DOHH2 (cell line): ENCODE results near the gene TPMT.

Source experiments
- H3F3A ChIP-seq: fragments of 200-600 bp; sonication (generic), shearing (Covaris generic); 2 replicates; pipeline ENCODE4 v1.6.0; 2016; ENCODE audit warnings: antibody characterized with exemption, mild to moderate bottlenecking; ENCODE audit not compliant: control insufficient read depth, insufficient read depth
- H3K27ac ChIP-seq: fragments of 200-600 bp; sonication (generic); 2 replicates; pipeline ENCODE4 v1.5.1; 2014; ENCODE audit warnings: low read depth, mild to moderate bottlenecking, low read length, moderate library complexity
- H3K27me3 ChIP-seq: fragments of 200-600 bp; sonication (generic); 2 replicates; pipeline ENCODE4 v1.6.1; 2014; ENCODE audit warnings: mild to moderate bottlenecking, low read length, mixed read lengths; ENCODE audit not compliant: control insufficient read depth
- H3K36me3 ChIP-seq: fragments of 200-600 bp; sonication (generic); 2 replicates; pipeline ENCODE4 v1.6.1; 2014; ENCODE audit warnings: mild to moderate bottlenecking, low read length, moderate library complexity, mixed read lengths; ENCODE audit not compliant: control insufficient read depth
- H3K4me1 ChIP-seq: fragments of 200-600 bp; sonication (generic); 2 replicates; pipeline ENCODE4 v1.6.1; 2014; ENCODE audit warnings: mild to moderate bottlenecking, low read length, mixed read lengths; ENCODE audit not compliant: control insufficient read depth
- H3K4me2 ChIP-seq: fragments of 200-600 bp; sonication (generic); 2 replicates; pipeline ENCODE4 v1.6.0; 2014; ENCODE audit warnings: mild to moderate bottlenecking, low read length, moderate library complexity
- H3K4me3 ChIP-seq: fragments of 200-600 bp; sonication (generic); 2 replicates; pipeline ENCODE4 v1.5.1; 2014; ENCODE audit warnings: mild to moderate bottlenecking, low read length, mixed read lengths
- H3K79me2 ChIP-seq: fragments of 200-600 bp; sonication (generic); 2 replicates; pipeline ENCODE4 v1.6.1; 2014; ENCODE audit warnings: mild to moderate bottlenecking, low read length, mixed read lengths; ENCODE audit not compliant: control insufficient read depth
- H3K9me2 ChIP-seq: fragments of 200-600 bp; sonication (generic); replicated peaks from 2 replicates; pipeline ENCODE4 v1.6.1; 2014; ENCODE audit warnings: mild to moderate bottlenecking, low read length, mixed read lengths; ENCODE audit not compliant: control insufficient read depth
- H3K9me3 ChIP-seq: fragments of 200-600 bp; sonication (generic); 2 replicates; pipeline ENCODE4 v1.6.1; 2014; ENCODE audit warnings: antibody characterized with exemption, low read length, mixed read lengths; ENCODE audit not compliant: control insufficient read depth, insufficient read depth
- H4K20me1 ChIP-seq: fragments of 200-600 bp; sonication (generic); 2 replicates; pipeline ENCODE4 v1.6.0; 2014; ENCODE audit warnings: low read depth, mild to moderate bottlenecking, antibody characterized with exemption, low read length, moderate library complexity; ENCODE audit not compliant: control insufficient read depth, insufficient read depth
- EZH2phosphoT487 ChIP-seq: fragments of 200-600 bp; sonication (generic); IDR thresholded peaks from 2 replicates; pipeline ENCODE4 v1.6.1; 2017; ENCODE audit warnings: borderline replicate concordance, mild to moderate bottlenecking, antibody characterized with exemption, low read length, moderate library complexity, mixed read lengths
- TF ChIP-seq, protein P1 (sequence below): fragments of 200-600 bp; sonication (generic); IDR thresholded peaks from one replicate; pipeline ENCODE4 v1.5.1; 2014; ENCODE audit warnings: antibody characterized with exemption, mild to moderate bottlenecking, low read depth, low read length; ENCODE audit not compliant: poor library complexity, severe bottlenecking

The TPMT gene

DNA sequence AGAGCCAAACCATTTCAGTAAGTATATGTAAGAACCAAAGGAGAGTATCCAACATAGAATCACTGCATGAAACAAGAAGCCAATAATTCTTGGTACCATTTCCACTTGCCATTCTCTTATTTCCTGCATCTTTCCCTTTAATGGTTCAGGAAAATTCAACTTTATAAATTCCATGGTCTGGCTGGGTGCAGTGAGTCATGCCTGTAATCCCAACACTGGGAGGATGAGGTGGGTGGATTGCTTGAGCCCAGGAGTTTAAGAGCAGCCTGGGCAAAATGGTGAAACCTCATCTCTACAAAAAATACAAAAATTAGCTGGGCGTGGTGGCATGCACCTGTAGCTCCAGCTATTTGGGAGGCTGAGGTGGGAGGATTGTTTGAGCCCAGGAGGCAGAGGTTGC, 53.6 kb downstream of the TPMT start:
- H3K4me2 ChIP-seq = no peak overlapping the region
- no peaks in the 10 kb centered on the region for H4K20me1 ChIP-seq
- TF ChIP-seq EZH2phosphoT487 = no peak
- TF ChIP-seq, protein P1, sequence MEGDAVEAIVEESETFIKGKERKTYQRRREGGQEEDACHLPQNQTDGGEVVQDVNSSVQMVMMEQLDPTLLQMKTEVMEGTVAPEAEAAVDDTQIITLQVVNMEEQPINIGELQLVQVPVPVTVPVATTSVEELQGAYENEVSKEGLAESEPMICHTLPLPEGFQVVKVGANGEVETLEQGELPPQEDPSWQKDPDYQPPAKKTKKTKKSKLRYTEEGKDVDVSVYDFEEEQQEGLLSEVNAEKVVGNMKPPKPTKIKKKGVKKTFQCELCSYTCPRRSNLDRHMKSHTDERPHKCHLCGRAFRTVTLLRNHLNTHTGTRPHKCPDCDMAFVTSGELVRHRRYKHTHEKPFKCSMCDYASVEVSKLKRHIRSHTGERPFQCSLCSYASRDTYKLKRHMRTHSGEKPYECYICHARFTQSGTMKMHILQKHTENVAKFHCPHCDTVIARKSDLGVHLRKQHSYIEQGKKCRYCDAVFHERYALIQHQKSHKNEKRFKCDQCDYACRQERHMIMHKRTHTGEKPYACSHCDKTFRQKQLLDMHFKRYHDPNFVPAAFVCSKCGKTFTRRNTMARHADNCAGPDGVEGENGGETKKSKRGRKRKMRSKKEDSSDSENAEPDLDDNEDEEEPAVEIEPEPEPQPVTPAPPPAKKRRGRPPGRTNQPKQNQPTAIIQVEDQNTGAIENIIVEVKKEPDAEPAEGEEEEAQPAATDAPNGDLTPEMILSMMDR = no peak
- H3K79me2 ChIP-seq = no peaks in the 10 kb centered on the region
- no peak overlapping the region for H3K27ac ChIP-seq
- no peaks in the 10 kb centered on the region for H3K36me3 ChIP-seq
- H3K4me1 ChIP-seq = no peaks in the 10 kb centered on the region
- no peaks in the 10 kb centered on the region for H3K9me3 ChIP-seq
- no peaks in the 10 kb centered on the region; the same call in 1 of the 2 replicates for H3K9me2 ChIP-seq
- no peaks in the 10 kb centered on the region for H3F3A ChIP-seq
- H3K4me3 ChIP-seq = no peak overlapping the region
- no peaks in the 10 kb centered on the region for H3K27me3 ChIP-seq

DNA sequence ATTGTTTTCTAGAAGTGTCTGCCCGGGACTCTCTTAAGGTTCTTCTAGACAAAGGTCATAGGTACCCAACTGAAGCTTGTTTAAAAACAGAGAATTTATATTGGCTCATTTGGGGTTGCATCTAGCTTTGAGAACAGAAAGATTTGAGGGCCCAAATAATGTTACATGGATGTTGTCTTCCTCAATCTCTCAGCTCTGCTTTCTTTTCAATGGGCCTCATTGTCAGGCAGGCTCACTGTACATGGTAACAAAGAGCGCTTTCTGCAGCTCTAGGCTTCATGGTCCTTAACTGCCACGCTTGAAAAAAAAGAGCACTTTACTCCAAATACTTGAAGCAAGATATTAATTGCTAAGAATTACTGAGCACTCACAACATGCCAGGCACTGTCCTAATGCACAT, 54.6 kb downstream of the TPMT start:
- H3K36me3 ChIP-seq = no peaks in the 10 kb centered on the region
- no peak overlapping the region for H3K27ac ChIP-seq
- no peaks in the 10 kb centered on the region for H4K20me1 ChIP-seq
- no peak overlapping the region for H3K4me2 ChIP-seq
- H3K4me1 ChIP-seq = no peaks in the 10 kb centered on the region
- no peaks in the 10 kb centered on the region for H3F3A ChIP-seq
- TF ChIP-seq, protein P1 = no peak
- no peak for TF ChIP-seq EZH2phosphoT487
- no peaks in the 10 kb centered on the region for H3K27me3 ChIP-seq
- H3K79me2 ChIP-seq = no peaks in the 10 kb centered on the region
- H3K4me3 ChIP-seq = no peak overlapping the region
- no peaks in the 10 kb centered on the region; the same call in 1 of the 2 replicates for H3K9me2 ChIP-seq
- no peaks in the 10 kb centered on the region for H3K9me3 ChIP-seq

DNA sequence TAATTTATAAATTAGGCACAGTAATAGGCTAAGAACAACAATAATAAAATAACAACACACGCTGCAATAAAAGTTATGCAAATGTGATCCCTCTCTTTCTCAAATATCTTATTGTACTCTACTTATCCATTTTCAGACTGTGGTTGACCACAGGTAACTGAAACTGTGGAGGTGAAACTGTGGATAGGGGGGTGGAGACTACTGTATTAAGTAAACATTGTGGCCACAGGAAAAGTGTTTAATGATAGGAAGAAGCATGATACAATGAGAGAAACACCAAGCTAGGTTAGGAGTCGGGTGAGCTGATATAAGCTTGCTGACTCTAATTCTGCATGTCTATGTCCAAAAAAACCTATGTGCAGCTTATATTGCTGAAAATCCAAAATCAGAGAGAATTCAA, 55.4 kb downstream of the TPMT start:
- Histone ChIP-seq H3F3A (no peaks in the 10 kb centered on the region), H3K27ac (no peak overlapping the region), H3K27me3 (no peaks in the 10 kb centered on the region), H3K9me2 (no peaks in the 10 kb centered on the region), H3K79me2 (no peaks in the 10 kb centered on the region), H3K9me3 (no peaks in the 10 kb centered on the region), H3K4me3 (no peak overlapping the region), H4K20me1 (no peaks in the 10 kb centered on the region), H3K36me3 (no peaks in the 10 kb centered on the region), H3K4me1 (no peaks in the 10 kb centered on the region), H3K4me2 (no peak overlapping the region)
- TF ChIP-seq, protein P1 = no peak
- no peak for TF ChIP-seq EZH2phosphoT487

DNA sequence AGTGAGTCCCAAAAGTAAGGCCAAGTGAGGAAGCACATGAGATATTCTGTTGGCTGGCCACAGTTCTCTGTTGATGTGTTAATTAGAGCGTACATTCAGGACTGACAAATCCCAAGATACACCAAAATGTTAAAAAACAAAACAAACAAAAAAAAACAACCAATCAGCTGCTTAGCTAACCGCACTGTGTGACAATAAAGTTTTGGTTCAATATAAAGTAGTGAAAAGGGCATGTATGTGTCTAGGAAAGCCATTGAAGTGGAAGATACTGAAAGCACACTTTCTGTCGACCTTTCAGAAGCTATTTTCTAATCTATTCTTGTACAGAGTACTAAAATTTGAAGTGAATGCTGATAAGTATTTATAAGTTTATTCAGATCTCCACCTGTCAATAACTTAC, 58.5 kb downstream of the TPMT start:
- Histone ChIP-seq H3K4me2 (no peak overlapping the region), H3K4me3 (no peak overlapping the region), H3K79me2 (no peaks in the 10 kb centered on the region), H3K9me3 (no peaks in the 10 kb centered on the region), H3F3A (no peaks in the 10 kb centered on the region), H3K9me2 (no peaks in the 10 kb centered on the region), H3K4me1 (no peaks in the 10 kb centered on the region), H3K27ac (no peak overlapping the region), H4K20me1 (no peaks in the 10 kb centered on the region), H3K27me3 (no peaks in the 10 kb centered on the region), H3K36me3 (no peaks in the 10 kb centered on the region)
- no peak for TF ChIP-seq EZH2phosphoT487
- TF ChIP-seq, protein P1 = no peak
